Thoracic aorta (tissue), 2 donors: ENCODE data around the gene DMRT1. TPM values are rescaled to one million over a fixed set of nuclear protein-coding genes. Genes with fewer than 3 reads are reported as not detected.

Experiments used
- ATAC-seq: fragments of 150-250 bp; one replicate; pipeline ENCODE4 v1.8.0; 2017; ENCODE audit warnings: low read depth; ENCODE audit not compliant: insufficient number of reproducible peaks, low FRiP score
- DNase-seq: peaks from one replicate; pipeline ENCODE4 v3.0.0-alpha.2; 2020; ENCODE audit warnings: low spot score
- H3K27ac ChIP-seq, 2 donors: fragments of 200-600 bp; sonication (generic); 1 replicate in 1 of 2; 2 replicates in 1 of 2; pipeline ENCODE4 v1.5.1; 2016; ENCODE audit warnings: mild to moderate bottlenecking in 2 of 2, moderate library complexity in 2 of 2
- H3K27me3 ChIP-seq: fragments of 200-600 bp; sonication (generic); replicated peaks from 2 replicates; pipeline ENCODE4 v1.6.0; 2016; ENCODE audit warnings: mild to moderate bottlenecking; ENCODE audit not compliant: insufficient read depth
- H3K36me3 ChIP-seq: fragments of 200-600 bp; sonication (generic); one replicate; pipeline ENCODE4 v1.5.1; 2016
- H3K4me1 ChIP-seq, 2 donors: fragments of 200-600 bp; sonication (generic); 1 replicate in 1 of 2; 2 replicates in 1 of 2; pipeline versions ENCODE4 v1.5.1 to v1.6.0; 2016; ENCODE audit warnings: low read depth in 2 of 2, mild to moderate bottlenecking in 1 of 2; ENCODE audit not compliant: control insufficient read depth in 1 of 2
- H3K4me3 ChIP-seq: fragments of 200-600 bp; sonication (generic); 2 replicates; pipeline ENCODE4 v1.5.1; 2016; ENCODE audit warnings: mild to moderate bottlenecking
- H3K9me3 ChIP-seq: fragments of 200-600 bp; sonication (generic); 2 replicates; pipeline ENCODE4 v1.5.1; 2016
- total RNA-seq, 2 donors: library from RNA; depleted of rRNA; stranded (reverse); fragments of >200 nt; gene quantifications; one replicate each; pipeline versions ENCODE4 v1.1.0 to v1.2.3, GENCODE V29; 2016
- TF ChIP-seq, protein P1 (sequence below): fragments of 200-600 bp; sonication (generic); IDR thresholded peaks from one replicate; pipeline ENCODE4 v1.5.1; 2019; ENCODE audit warnings: antibody characterized with exemption

DMRT1 gene
- total RNA-seq, 2 donors from 2014 or later, result not detected

DNA sequence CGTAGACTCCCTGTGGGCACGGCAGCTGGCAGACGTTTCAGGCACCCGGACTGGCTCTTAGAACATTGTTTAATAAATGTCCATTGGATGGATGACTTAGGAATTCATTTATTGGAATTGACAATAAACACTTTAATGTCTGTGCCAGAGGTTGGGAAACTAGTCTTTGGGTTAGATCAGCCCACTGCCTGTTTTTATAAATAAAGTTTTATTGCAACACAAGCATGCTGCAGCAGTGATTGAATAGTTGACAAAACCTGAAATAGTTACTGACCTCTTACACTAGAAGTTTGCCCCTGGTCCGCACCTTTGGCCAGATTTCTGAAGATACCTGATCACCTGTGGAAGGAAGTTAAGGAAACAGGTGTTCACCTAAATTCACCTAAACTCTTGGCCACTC lies 51.6 kb downstream of the DMRT1 start:
- TF ChIP-seq, protein P1, sequence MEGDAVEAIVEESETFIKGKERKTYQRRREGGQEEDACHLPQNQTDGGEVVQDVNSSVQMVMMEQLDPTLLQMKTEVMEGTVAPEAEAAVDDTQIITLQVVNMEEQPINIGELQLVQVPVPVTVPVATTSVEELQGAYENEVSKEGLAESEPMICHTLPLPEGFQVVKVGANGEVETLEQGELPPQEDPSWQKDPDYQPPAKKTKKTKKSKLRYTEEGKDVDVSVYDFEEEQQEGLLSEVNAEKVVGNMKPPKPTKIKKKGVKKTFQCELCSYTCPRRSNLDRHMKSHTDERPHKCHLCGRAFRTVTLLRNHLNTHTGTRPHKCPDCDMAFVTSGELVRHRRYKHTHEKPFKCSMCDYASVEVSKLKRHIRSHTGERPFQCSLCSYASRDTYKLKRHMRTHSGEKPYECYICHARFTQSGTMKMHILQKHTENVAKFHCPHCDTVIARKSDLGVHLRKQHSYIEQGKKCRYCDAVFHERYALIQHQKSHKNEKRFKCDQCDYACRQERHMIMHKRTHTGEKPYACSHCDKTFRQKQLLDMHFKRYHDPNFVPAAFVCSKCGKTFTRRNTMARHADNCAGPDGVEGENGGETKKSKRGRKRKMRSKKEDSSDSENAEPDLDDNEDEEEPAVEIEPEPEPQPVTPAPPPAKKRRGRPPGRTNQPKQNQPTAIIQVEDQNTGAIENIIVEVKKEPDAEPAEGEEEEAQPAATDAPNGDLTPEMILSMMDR, result no peak
- H3K4me1 ChIP-seq, result no peaks in the 10 kb centered on the region
- no peaks in the 10 kb centered on the region for H3K27me3 ChIP-seq
- H3K27ac ChIP-seq, result no peak overlapping the region
- ATAC-seq, result no peak
- H3K36me3 ChIP-seq, result no peaks in the 10 kb centered on the region
- DNase-seq, result no peak
- H3K4me3 ChIP-seq, result no peak overlapping the region
- H3K9me3 ChIP-seq, result no peaks in the 10 kb centered on the region

DNA sequence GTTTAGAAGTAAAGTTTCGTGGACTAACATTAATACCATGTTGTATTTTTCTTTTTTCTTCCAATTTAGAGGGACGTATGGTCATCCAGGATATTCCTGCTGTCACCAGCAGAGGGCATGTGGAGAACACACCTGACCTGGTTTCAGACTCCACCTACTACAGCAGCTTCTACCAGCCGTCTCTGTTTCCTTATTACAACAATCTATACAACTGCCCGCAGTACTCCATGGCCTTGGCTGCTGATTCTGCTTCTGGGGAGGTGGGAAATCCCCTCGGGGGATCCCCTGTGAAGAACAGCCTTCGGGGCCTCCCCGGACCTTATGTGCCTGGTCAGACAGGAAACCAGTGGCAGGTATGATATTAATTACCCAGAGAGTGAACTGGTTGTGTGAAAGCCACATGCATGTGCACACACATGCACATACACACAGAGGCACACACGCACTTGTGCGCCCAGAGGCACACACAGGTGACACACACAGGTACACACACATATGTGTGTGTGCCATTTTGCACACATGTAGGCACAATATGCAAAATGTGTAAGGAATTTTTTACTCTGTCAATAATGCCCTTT lies 52.4 kb downstream of the DMRT1 start:
- ATAC-seq (no peak), DNase-seq (no peak)
- Histone ChIP-seq H3K9me3 (no peaks in the 10 kb centered on the region), H3K4me1 (no peaks in the 10 kb centered on the region), H3K27me3 (no peaks in the 10 kb centered on the region), H3K4me3 (no peak overlapping the region), H3K36me3 (no peaks in the 10 kb centered on the region), H3K27ac (no peak overlapping the region)
- TF ChIP-seq, protein P1, result peak; percentile 61

DNA sequence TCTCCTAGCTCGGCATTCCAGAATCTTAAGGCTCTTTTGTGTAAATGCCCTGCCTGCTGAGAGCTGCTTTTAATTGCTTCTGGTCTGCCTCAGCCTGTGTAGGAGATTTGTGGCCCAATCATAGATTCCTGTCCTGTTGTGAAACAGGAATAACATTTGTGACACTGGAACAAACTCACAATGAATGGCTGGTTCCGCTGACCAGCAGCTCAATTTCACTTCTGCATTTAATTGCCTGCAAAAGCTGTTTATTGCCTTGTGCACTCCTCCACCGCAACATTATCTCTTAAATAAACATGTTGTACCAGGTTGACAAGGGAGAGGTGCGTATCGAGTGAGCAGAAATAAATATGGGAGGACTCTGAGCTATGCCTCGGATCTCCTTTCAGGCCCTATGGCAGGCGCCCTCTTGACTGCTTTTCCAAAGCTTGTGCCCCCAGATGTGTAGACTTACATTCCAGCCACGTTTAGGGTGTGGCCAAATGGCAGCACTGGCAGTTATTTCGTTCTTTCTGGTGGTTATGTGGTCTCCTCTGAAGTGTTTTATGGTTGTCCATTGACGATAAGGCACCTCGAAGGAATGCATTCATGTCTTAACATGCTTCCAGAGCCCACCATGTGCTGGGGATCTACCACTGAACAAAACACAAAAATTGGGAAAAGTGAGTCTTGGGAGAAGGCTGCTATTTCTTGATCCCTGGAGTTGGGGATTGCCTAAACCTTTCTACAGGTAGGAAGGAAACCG lies 58.1 kb downstream of the DMRT1 start:
- TF ChIP-seq, protein P1, result no peak
- Histone ChIP-seq H3K4me1 (no peaks in the 10 kb centered on the region), H3K9me3 (no peaks in the 10 kb centered on the region), H3K27ac (no peak overlapping the region), H3K27me3 (no peaks in the 10 kb centered on the region), H3K4me3 (no peak overlapping the region), H3K36me3 (no peaks in the 10 kb centered on the region)
- no peak for DNase-seq
- no peak for ATAC-seq

DNA sequence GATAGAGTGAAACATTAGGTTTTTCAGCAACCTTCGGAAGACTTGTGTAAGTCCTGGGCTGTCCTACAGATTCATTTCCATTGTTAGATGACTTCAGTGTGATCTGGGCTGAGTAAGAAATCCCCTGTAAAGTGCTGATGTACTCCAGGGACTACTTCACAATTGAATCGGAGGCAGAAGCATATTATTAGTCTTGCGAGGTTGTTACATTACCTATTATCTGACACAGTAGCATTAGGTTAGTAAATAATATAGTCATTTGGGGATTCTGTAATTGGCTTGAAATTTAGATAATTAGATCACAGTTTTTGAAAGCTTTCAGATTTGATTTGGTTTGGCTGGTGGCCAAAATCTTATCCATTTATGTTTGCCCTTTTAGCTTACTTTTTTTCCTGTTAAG lies 62.4 kb downstream of the DMRT1 start:
- no peak overlapping the region for H3K27ac ChIP-seq
- no peaks in the 10 kb centered on the region for H3K36me3 ChIP-seq
- H3K4me3 ChIP-seq, result no peak overlapping the region
- H3K9me3 ChIP-seq, result no peaks in the 10 kb centered on the region
- TF ChIP-seq, protein P1, result no peak
- DNase-seq (no peak), ATAC-seq (no peak)
- no peaks in the 10 kb centered on the region for H3K4me1 ChIP-seq
- H3K27me3 ChIP-seq, result no peaks in the 10 kb centered on the region

DNA sequence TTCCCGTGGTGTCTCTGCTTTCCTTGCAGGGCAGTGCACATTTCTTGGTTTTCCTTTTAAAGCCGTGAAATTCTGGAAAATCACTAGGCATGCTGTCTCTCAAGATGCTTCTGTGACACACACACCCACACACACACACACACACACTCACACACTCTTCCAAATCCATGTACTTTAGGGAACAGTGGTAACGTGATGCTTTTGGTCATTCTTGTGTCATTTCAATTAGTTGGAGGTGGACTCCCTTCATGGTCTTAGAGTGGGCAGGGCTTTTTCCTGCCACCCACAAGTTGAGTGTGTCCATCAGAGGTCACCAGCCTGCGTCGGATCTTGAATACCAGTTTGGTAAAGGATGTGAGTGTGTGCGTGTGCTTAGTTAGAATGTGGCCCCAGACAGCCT lies 64.4 kb downstream of the DMRT1 start:
- no peak overlapping the region for H3K4me3 ChIP-seq
- DNase-seq, result no peak
- ATAC-seq, result no peak
- H3K27me3 ChIP-seq, result no peaks in the 10 kb centered on the region
- H3K27ac ChIP-seq, result no peak overlapping the region
- H3K9me3 ChIP-seq, result no peaks in the 10 kb centered on the region
- TF ChIP-seq, protein P1, result no peak
- no peaks in the 10 kb centered on the region for H3K4me1 ChIP-seq
- H3K36me3 ChIP-seq, result no peaks in the 10 kb centered on the region
